Fibroblast of skin of left quadriceps (primary cell): ENCODE data around the gene S1PR2.
"Not testable (repeated sequence)": the region's sequence is repeated elsewhere in the genome, so short reads cannot be mapped to it uniquely, and the experiment has no call there.

Experiments used
- DNase-seq, 2 experiments: peaks; one replicate each; pipeline ENCODE4 v3.0.0-alpha.2; 2013; ENCODE audit warnings: low read depth in 2 of 2

The S1PR2 gene

GRCh38 chr19:10224337-10224736 lies 6.8 kb downstream of the S1PR2 start:
- no peak for DNase-seq

- DNase-seq: no peak
These were observed 7.5 kb downstream of the S1PR2 start for GRCh38 chr19:10223488-10224213.

GRCh38 chr19:10222201-10222890 lies 8.8 kb downstream of the S1PR2 start:
- DNase-seq: no peak

GRCh38 chr19:10220695-10221094 lies 10.4 kb downstream of the S1PR2 start:
- DNase-seq: no peak

GRCh38 chr19:10219678-10220077 lies 11.5 kb downstream of the S1PR2 start:
- peak in 1 of 2 experiments; percentile 50 for DNase-seq

- DNase-seq: no peak
These were observed 14.0 kb downstream of the S1PR2 start for GRCh38 chr19:10217085-10217484.

GRCh38 chr19:10214784-10215183 lies 16.3 kb downstream of the S1PR2 start:
- DNase-seq: no peak

- DNase-seq: no peak
These were observed 19.4 kb downstream of the S1PR2 start for GRCh38 chr19:10211691-10212090.

GRCh38 chr19:10211061-10211460 lies 20.1 kb downstream of the S1PR2 start:
- DNase-seq: no peak

- no peak for DNase-seq
These were observed 21.8 kb downstream of the S1PR2 start for GRCh38 chr19:10209315-10209714.

- DNase-seq: no peak
These were observed 24.1 kb downstream of the S1PR2 start for GRCh38 chr19:10207026-10207425.

- DNase-seq: no peak
These were observed 24.8 kb downstream of the S1PR2 start for GRCh38 chr19:10206226-10206885.

- no peak for DNase-seq
These were observed 25.5 kb downstream of the S1PR2 start for GRCh38 chr19:10205636-10206035.

GRCh38 chr19:10203686-10204085 lies 27.4 kb downstream of the S1PR2 start:
- DNase-seq: no peak

GRCh38 chr19:10201176-10201575 lies 30.0 kb downstream of the S1PR2 start:
- DNase-seq: no peak

GRCh38 chr19:10200101-10200500 lies 31.0 kb downstream of the S1PR2 start:
- not testable (repeated sequence) for DNase-seq

GRCh38 chr19:10198889-10199644 lies 32.1 kb downstream of the S1PR2 start:
- not testable (repeated sequence) for DNase-seq

- DNase-seq: no peak
These were observed 36.0 kb downstream of the S1PR2 start for GRCh38 chr19:10195199-10195519.

- peak; percentile 93 for DNase-seq
These were observed 36.5 kb downstream of the S1PR2 start, which contains the start of gene DNMT1 for GRCh38 chr19:10194500-10195198. DNMT1 (minus strand) TSS chr19:10194953; CDS start chr19:10194899, 54 bp downstream.

GRCh38 chr19:10193790-10194499 lies 37.2 kb downstream of the S1PR2 start:
- DNase-seq: no peak

- no peak for DNase-seq
These were observed 38.2 kb downstream of the S1PR2 start for GRCh38 chr19:10192922-10193321.
